GM12892 (cell line): ENCODE data around the gene RGS7BP.

ENCODE experiments used
- POLR2A ChIP-seq: IDR thresholded peaks from 2 replicates; pipeline ENCODE4 v1.6.1; 2011; ENCODE audit warnings: low read depth, low read length, control low read depth
- POLR2AphosphoS5 ChIP-seq: IDR thresholded peaks from 2 replicates; pipeline ENCODE4 v1.6.1; 2011; ENCODE audit warnings: low read depth, low read length, control low read depth
- TAF1 ChIP-seq: IDR thresholded peaks from 2 replicates; pipeline ENCODE4 v1.6.1; 2011; ENCODE audit warnings: low read depth, mild to moderate bottlenecking, control low read depth, low read length, borderline replicate concordance

- TF ChIP-seq POLR2A (no peak), POLR2AphosphoS5 (no peak), TAF1 (no peak)
Observed at GRCh38 chr5:64646169-64646568, 140.4 kb downstream of the RGS7BP start.
